IMR-90 (cell line): Measurements from ENCODE around the gene GLIS1. TPM values are rescaled to one million over a fixed set of nuclear protein-coding genes. Genes with fewer than 3 reads are reported as not detected.

Experiments
- ATAC-seq: fragments of 200-7000 bp; cut with Tn5 transposase; 2 replicates; pipeline ENCODE4 v1.9.1; 2020; ENCODE audit warnings: low read depth, mild to moderate bottlenecking, moderate library complexity
- BruUV-seq: library from RNA; stranded (reverse); fragments of 400-500 nt; replicated peaks from 2 replicates; lab custom pipeline; 2021; lab: Mats Ljungman, UMichigan
- CTCF ChIA-PET: fragments of 300-600 bp; formaldehyde crosslinking; extraction: SDS; loops from one replicate; lab custom pipeline; 2021; ENCODE audit warnings: antibody characterized with exemption; lab: Yijun Ruan, JAX
- POLR2A ChIA-PET: fragments of 300-600 bp; sonication (Branson Sonifier 250); formaldehyde crosslinking; loops from one replicate; lab custom pipeline; 2022; ENCODE audit warnings: antibody characterized with exemption; ENCODE audit not compliant: unreplicated experiment; lab: Charles Lee
- DNase-seq: peaks from one replicate; pipeline ENCODE4 v3.0.0; 2013
- H2AFZ ChIP-seq: replicated peaks from 2 replicates; pipeline ENCODE3; 2013; ENCODE audit warnings: low read length, mild to moderate bottlenecking; ENCODE audit not compliant: poor library complexity
- H2AK5ac ChIP-seq: 2 replicates; pipeline ENCODE4 v1.6.1; 2013; ENCODE audit warnings: low read depth, low read length, inconsistent platforms
- H2AK9ac ChIP-seq: replicated peaks from 2 replicates; pipeline ENCODE3; 2013; ENCODE audit warnings: mild to moderate bottlenecking, low read depth, low read length, moderate library complexity; ENCODE audit not compliant: poor library complexity
- H2BK120ac ChIP-seq: 2 replicates; pipeline ENCODE4 v1.6.1; 2013; ENCODE audit warnings: low read depth, low read length, inconsistent platforms
- H2BK15ac ChIP-seq: 3 replicates; pipeline ENCODE4 v1.6.1; 2013; ENCODE audit warnings: low read depth, low read length, inconsistent platforms
- H2BK20ac ChIP-seq: 2 replicates; pipeline ENCODE4 v1.6.1; 2013; ENCODE audit warnings: low read depth, mild to moderate bottlenecking, inconsistent platforms, low read length, moderate library complexity
- H2BK5ac ChIP-seq: 2 replicates; pipeline ENCODE4 v1.6.1; 2013; ENCODE audit warnings: mild to moderate bottlenecking, low read depth, low read length, inconsistent platforms; ENCODE audit not compliant: poor library complexity, severe bottlenecking
- H3K14ac ChIP-seq: replicated peaks from 2 replicates; pipeline ENCODE4 v1.6.1; 2013; ENCODE audit warnings: low read depth, low read length, inconsistent platforms
- H3K18ac ChIP-seq: 2 replicates; pipeline ENCODE4 v1.6.1; 2013; ENCODE audit warnings: low read depth, low read length, control low read depth
- H3K23ac ChIP-seq: 2 replicates; pipeline ENCODE4 v1.6.1; 2013; ENCODE audit warnings: low read depth, low read length, inconsistent platforms
- H3K27ac ChIP-seq: 2 replicates; pipeline ENCODE4 v1.5.1; 2013; ENCODE audit warnings: mild to moderate bottlenecking, control low read depth, low read length; ENCODE audit not compliant: insufficient read depth
- H3K27me3 ChIP-seq: 2 replicates; pipeline ENCODE4 v1.6.1; 2013; ENCODE audit warnings: low read length; ENCODE audit not compliant: control insufficient read depth, insufficient read depth
- H3K36me3 ChIP-seq: 2 replicates; pipeline ENCODE4 v1.6.1; 2013; ENCODE audit warnings: low read length, mixed read lengths; ENCODE audit not compliant: control insufficient read depth, insufficient read depth
- H3K4ac ChIP-seq: 2 replicates; pipeline ENCODE4 v1.6.1; 2013; ENCODE audit warnings: low read depth, low read length, inconsistent platforms
- H3K4me1 ChIP-seq: 2 replicates; pipeline ENCODE4 v1.6.1; 2013; ENCODE audit warnings: low read length, mixed read lengths; ENCODE audit not compliant: control insufficient read depth, insufficient read depth
- H3K4me2 ChIP-seq: 2 replicates; pipeline ENCODE4 v1.6.1; 2013; ENCODE audit warnings: low read depth, mild to moderate bottlenecking, control low read depth, low read length, moderate library complexity
- H3K4me3 ChIP-seq: 2 replicates; pipeline ENCODE4 v1.5.1; 2013; ENCODE audit warnings: low read depth, mild to moderate bottlenecking, control low read depth, low read length, moderate library complexity; ENCODE audit not compliant: insufficient read depth
- H3K56ac ChIP-seq: 2 replicates; pipeline ENCODE4 v1.6.1; 2013; ENCODE audit warnings: low read length, inconsistent platforms; ENCODE audit not compliant: insufficient read depth; ENCODE audit errors: extremely low read depth
- H3K79me1 ChIP-seq, 2 experiments: 2 replicates each; pipeline ENCODE4 v1.6.1; 2013; ENCODE audit warnings: low read length in 2 of 2, inconsistent platforms in 1 of 2, low read depth in 1 of 2
- H3K9ac ChIP-seq: 2 replicates; pipeline ENCODE4 v1.6.1; 2013; ENCODE audit warnings: low read depth, low read length, control low read depth
- H3K9me1 ChIP-seq: 2 replicates; pipeline ENCODE4 v1.6.1; 2013; ENCODE audit warnings: low read length, inconsistent platforms; ENCODE audit not compliant: insufficient read depth
- H3K9me3 ChIP-seq: 2 replicates; pipeline ENCODE4 v1.6.1; 2013; ENCODE audit warnings: low read length; ENCODE audit not compliant: control insufficient read depth, insufficient read depth
- H4K20me1 ChIP-seq: 2 replicates; pipeline ENCODE4 v1.6.1; 2013; ENCODE audit warnings: low read length, inconsistent platforms; ENCODE audit not compliant: insufficient read depth
- H4K5ac ChIP-seq: 2 replicates; pipeline ENCODE4 v1.6.1; 2013; ENCODE audit warnings: mild to moderate bottlenecking, low read depth, low read length, control low read depth
- H4K8ac ChIP-seq, 2 experiments: 2 replicates each; pipeline ENCODE4 v1.6.1; 2013; ENCODE audit warnings: low read depth in 2 of 2, low read length in 2 of 2, control low read depth in 1 of 2, inconsistent platforms in 1 of 2
- H4K91ac ChIP-seq: 2 replicates; pipeline ENCODE4 v1.6.1; 2013; ENCODE audit warnings: low read depth, low read length, inconsistent platforms; ENCODE audit not compliant: insufficient read depth
- CEBPB ChIP-seq: IDR thresholded peaks from 2 replicates; pipeline ENCODE4 v1.6.1; 2012; ENCODE audit warnings: low read depth, low read length, improper control_type of control experiment
- CTCF ChIP-seq: conservative IDR thresholded peaks from 2 replicates; pipeline ENCODE4 v1.5.1; 2012; ENCODE audit warnings: mild to moderate bottlenecking, low read depth, low read length, improper control_type of control experiment
- ELK1 ChIP-seq: fragments of 150-350 bp; IDR thresholded peaks from 2 replicates; pipeline ENCODE4 v1.6.1; 2016; ENCODE audit warnings: low read depth, mild to moderate bottlenecking, low read length, moderate library complexity, borderline replicate concordance
- MAFK ChIP-seq: IDR thresholded peaks from 2 replicates; pipeline ENCODE4 v1.6.1; 2012; ENCODE audit warnings: low read depth, low read length, improper control_type of control experiment
- MAZ ChIP-seq: IDR thresholded peaks from 2 replicates; pipeline ENCODE4 v1.6.1; 2012; ENCODE audit warnings: low read depth, mild to moderate bottlenecking, low read length, improper control_type of control experiment, moderate library complexity, borderline replicate concordance
- NFE2L2 ChIP-seq: fragments of 150-350 bp; IDR thresholded peaks from 2 replicates; pipeline ENCODE4 v1.6.1; 2016; ENCODE audit warnings: low read depth, mild to moderate bottlenecking, low read length
- POLR2A ChIP-seq: IDR thresholded peaks from 2 replicates; pipeline ENCODE4 v1.6.1; 2012; ENCODE audit warnings: mild to moderate bottlenecking, low read depth, low read length
- SMC3 ChIP-seq: fragments of 150-350 bp; IDR thresholded peaks from 2 replicates; pipeline ENCODE4 v1.6.1; 2016; ENCODE audit warnings: low read depth, mild to moderate bottlenecking, antibody characterized with exemption, low read length, moderate library complexity
- WGBS, 2 experiments: methylation state at CpG; one replicate each; pipeline versions ENCODE4 v1.1.5 to v1.1.7; 2013; ENCODE audit warnings: missing lambda C conversion rate in 2 of 2; ENCODE audit not compliant: insufficient read length in 1 of 2; ENCODE audit errors: extremely low coverage in 2 of 2; 5-methylcytosine and 5-hydroxymethylcytosine counted together
- dilution Hi-C: fragments of 300-500 bp; cut with HindIII; formaldehyde crosslinking; loops from one replicate; pipeline ENCODE4 v1.14.3; 2018; ENCODE audit warnings: low sequenced_read_pairs; ENCODE audit not compliant: unreplicated experiment
- in situ Hi-C: fragments of 300-500 bp; cut with MboI; formaldehyde crosslinking; loops from 3 replicates; pipeline ENCODE4 v1.14.3; 2019; ENCODE audit warnings: low sequenced_read_pairs, inconsistent platforms, mixed read lengths
- intact Hi-C: fragments of 100-400 bp; cut with micrococcal nuclease; formaldehyde crosslinking; loops from 2 replicates; pipeline ENCODE4 v1.10.0; 2022
- polyA plus RNA-seq, 3 experiments: library from polyadenylated mRNA; depleted of rRNA; stranded (reverse); fragments of >200 nt; gene quantifications; 2 replicates each; pipeline ENCODE4 v1.2.3, GENCODE V29; 2012; ENCODE audit warnings: low replicate concordance in 1 of 3
- total RNA-seq: library from RNA; depleted of rRNA; stranded (reverse); fragments of >200 nt; gene quantifications from 2 replicates; pipeline ENCODE4 v1.2.3, GENCODE V29; 2012

GLIS1 gene
- total and polyA plus RNA-seq, 2 of the 4 experiments (the other 2 are of a cell fraction) = 0.18 to 2.3 TPM

- Histone ChIP-seq H2BK120ac (no peak overlapping the region), H3K79me1 (no peaks in the 10 kb centered on the region; a peak in 1 of 4 replicates), H2BK20ac (no peak overlapping the region), H2BK15ac (no peak overlapping the region), H3K9me1 (peaks cover 7% of the 10 kb centered on the region), H3K4me3 (no peak overlapping the region), H4K8ac (no peak overlapping the region), H3K27me3 (no peaks in the 10 kb centered on the region; the same call in 1 of the 2 replicates), H3K36me3 (no peaks in the 10 kb centered on the region), H2AFZ (no peak overlapping the region), H3K18ac (no peak overlapping the region), H3K4me2 (no peak overlapping the region), H4K5ac (no peak overlapping the region), H4K91ac (no peak overlapping the region), H3K4ac (no peak overlapping the region), H3K23ac (no peak overlapping the region), H2AK5ac (no peak overlapping the region), H3K27ac (no peak overlapping the region), H3K14ac (no peak overlapping the region), H2AK9ac (no peak overlapping the region), H3K4me1 (peaks cover 16% of the 10 kb centered on the region), H2BK5ac (no peak overlapping the region), H3K9me3 (no peaks in the 10 kb centered on the region), H3K56ac (no peak overlapping the region), H4K20me1 (peaks cover 3% of the 10 kb centered on the region), H3K9ac (no peak overlapping the region)
- CTCF ChIA-PET = no interaction called here
- POLR2A ChIA-PET = no interaction called here
- dilution Hi-C loops (no loop called here), in situ Hi-C loops (no loop called here), intact Hi-C loops (no loop called here)
- DNase-seq (no peak), ATAC-seq (no peak)
- no TSS peak for BruUV-seq
- WGBS, 2 experiments = no CpG with 5 or more reads among the region's 5 CpGs
- TF ChIP-seq MAZ (no peak), SMC3 (no peak), MAFK (no peak), NFE2L2 (no peak), CTCF (no peak), POLR2A (no peak), CEBPB (no peak), ELK1 (no peak)
These were observed 208.4 kb downstream of the GLIS1 start for GRCh38 chr1:53530550-53530949.
